Measurements from ENCODE around the gene WDFY3.

- TF ChIP-seq POLR2AphosphoS5 (IDR thresholded peaks at IDR 0.05; ENCODE audit: low read depth, low read length): no peak
- TF ChIP-seq CTCF (IDR thresholded peaks at IDR 0.05 in 2 of 3, conservative IDR thresholded peaks at IDR 0.05 in 1 of 3; ENCODE audit: borderline replicate concordance in 1 of 3, insufficient read depth in 1 of 3, low read depth in 2 of 3, low read length in 2 of 3): no peak
- no peak for TF ChIP-seq ATF3 (IDR thresholded peaks at IDR 0.05)
- no peak for TF ChIP-seq YY1 (IDR thresholded peaks at IDR 0.05; ENCODE audit: extremely low read depth, insufficient replicate concordance, low read depth, low read length)
- TF ChIP-seq JUND (IDR thresholded peaks at IDR 0.05): no peak
- TF ChIP-seq RAD21 (IDR thresholded peaks at IDR 0.05; ENCODE audit: low read depth): no peak
- TF ChIP-seq EZH2phosphoT487 (IDR thresholded peaks at IDR 0.05; ENCODE audit: borderline replicate concordance): no peak
- TF ChIP-seq SP1 (IDR thresholded peaks at IDR 0.05; ENCODE audit: low read depth): no peak
- no peak for TF ChIP-seq POLR2A (IDR thresholded peaks at IDR 0.05; ENCODE audit: borderline replicate concordance, extremely low read depth, insufficient read depth, insufficient read length)
- no peak for TF ChIP-seq FOSL1 (IDR thresholded peaks at IDR 0.05; ENCODE audit: low read depth)
- no peak for TF ChIP-seq ZNF274 (IDR thresholded peaks at IDR 0.05; ENCODE audit: low read depth, low read length)
Measured at GRCh38 chr4:84651499-84651898, 315.0 kb downstream of the WDFY3 start.

Data from HCT116 (cell line).